NT2/D1 (cell line): ENCODE measurements around the gene SPATA46.

ENCODE experiments used
- YY1 ChIP-seq: IDR thresholded peaks from 2 replicates; pipeline ENCODE4 v1.6.1; 2011; ENCODE audit not compliant: insufficient read length, insufficient read depth
- ZNF274 ChIP-seq: IDR thresholded peaks from 2 replicates; pipeline ENCODE4 v1.6.1; 2011; ENCODE audit warnings: mild to moderate bottlenecking, low read depth, low read length

GRCh38 chr1:162328512-162328911 lies 48.1 kb downstream of the SPATA46 start:
- no peak for TF ChIP-seq YY1
- no peak for TF ChIP-seq ZNF274
